ENCODE data around the gene TVP23B.
"Not testable (repeated sequence)": the region's sequence is repeated elsewhere in the genome, so short reads cannot be mapped to it uniquely, and the experiment has no call there.

TVP23B gene

DNA sequence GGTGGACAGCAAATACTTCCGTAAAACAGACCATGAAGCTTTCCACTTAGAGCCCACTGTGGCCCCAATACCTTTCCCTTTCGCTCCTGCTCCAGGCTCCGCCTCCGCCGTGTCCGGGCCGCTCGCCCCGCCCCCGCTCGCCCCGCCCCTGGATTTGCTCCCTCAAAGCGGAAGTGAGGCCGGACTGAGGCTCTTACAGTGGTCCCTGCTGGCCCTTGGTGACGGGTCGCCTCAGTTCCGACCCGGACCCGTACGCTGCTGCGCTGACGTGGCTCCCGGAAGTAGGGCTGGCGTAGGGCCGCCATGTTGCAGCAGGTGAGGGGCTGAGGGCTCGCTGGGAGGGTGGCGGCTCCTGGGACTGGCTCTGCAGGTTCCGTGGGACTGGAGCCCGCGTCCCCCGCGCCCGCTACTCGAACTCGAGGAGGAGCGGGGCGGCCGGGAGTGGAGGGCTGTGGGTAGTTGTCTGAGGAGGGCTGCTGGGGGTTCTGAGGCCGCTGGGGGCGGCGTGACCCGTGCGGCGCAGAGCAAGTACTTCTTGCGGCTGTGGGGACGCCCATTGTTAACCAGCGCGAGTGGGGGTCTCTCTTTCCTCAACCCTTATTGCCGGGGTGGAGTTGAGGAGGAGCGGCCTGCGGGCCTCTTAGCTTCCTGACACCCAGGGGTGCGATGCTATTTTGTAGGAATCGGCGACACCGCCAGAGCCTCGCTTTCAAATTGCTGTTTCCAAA is at the start of gene TVP23B:
TVP23B (plus strand) TSS at position 193 of the 728 bp plus-strand sequence; CDS start at position 304, 111 bp downstream.
- peak; percentile 49 for DNase-seq (ENCODE audit: low spot score)

GRCh38 chr17:18732438-18732837 is 48.5 kb upstream of the TVP23B start:
- not testable (repeated sequence) for DNase-seq (ENCODE audit: low spot score)

DNA sequence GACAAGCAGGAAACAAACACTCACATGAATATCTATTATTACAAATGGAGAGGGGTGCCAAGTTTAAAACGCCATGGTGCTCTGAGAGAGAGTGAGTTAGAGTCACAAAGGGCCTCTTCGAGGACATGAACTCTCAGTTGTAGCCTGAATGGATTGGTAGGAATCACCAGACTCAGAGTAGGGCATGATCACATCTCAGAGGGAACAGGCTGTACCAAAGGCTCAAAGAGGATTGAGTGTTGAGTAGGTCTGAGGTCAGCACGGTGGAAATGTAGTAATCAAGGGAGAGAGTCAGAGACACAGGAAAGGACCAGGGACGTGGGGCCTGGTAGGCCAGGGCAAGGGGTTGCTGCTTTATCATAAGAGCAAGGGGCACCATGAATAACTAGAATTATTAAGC is 47.6 kb upstream of the TVP23B start:
- DNase-seq (ENCODE audit: low spot score): not testable (repeated sequence)

GRCh38 chr17:18739616-18740391 is 41.2 kb upstream of the TVP23B start:
- DNase-seq (ENCODE audit: low spot score): peak; percentile 5

GRCh38 chr17:18741228-18741627 is 39.8 kb upstream of the TVP23B start:
- DNase-seq (ENCODE audit: low spot score): not testable (repeated sequence)

- not testable (repeated sequence) for DNase-seq (ENCODE audit: low spot score)
These were observed 37.1 kb upstream of the TVP23B start, which contains the start of gene FBXW10 for GRCh38 chr17:18743699-18744421. Gene FBXW10 (plus strand): TSS chr17:18744054. CDS start chr17:18744245, 191 bp downstream.

- not testable (repeated sequence) for DNase-seq (ENCODE audit: low spot score)
These were observed 36.3 kb upstream of the TVP23B start for GRCh38 chr17:18744726-18745125.

GRCh38 chr17:18746551-18746950 is 34.4 kb upstream of the TVP23B start:
- not testable (repeated sequence) for DNase-seq (ENCODE audit: low spot score)

DNA sequence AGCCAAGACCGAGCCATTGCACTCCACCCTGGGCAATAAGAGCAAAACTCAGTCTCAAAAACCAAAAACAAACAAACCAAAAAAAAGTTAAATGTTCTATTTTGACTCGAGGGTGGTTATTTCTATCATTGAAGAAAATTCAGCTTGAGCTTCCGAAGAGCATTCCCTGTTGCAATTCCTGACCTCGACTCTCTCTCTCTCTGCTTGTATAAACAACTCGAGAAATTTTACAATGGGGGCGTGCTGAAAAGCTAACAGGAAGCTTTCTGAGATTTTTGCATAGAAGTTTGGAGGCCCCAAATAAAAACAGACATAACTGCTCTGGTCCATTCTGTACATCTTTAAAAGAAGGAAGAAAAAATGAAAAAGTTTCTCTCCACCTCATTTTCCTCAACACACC is 33.5 kb upstream of the TVP23B start:
- DNase-seq (ENCODE audit: low spot score): not testable (repeated sequence)

DNA sequence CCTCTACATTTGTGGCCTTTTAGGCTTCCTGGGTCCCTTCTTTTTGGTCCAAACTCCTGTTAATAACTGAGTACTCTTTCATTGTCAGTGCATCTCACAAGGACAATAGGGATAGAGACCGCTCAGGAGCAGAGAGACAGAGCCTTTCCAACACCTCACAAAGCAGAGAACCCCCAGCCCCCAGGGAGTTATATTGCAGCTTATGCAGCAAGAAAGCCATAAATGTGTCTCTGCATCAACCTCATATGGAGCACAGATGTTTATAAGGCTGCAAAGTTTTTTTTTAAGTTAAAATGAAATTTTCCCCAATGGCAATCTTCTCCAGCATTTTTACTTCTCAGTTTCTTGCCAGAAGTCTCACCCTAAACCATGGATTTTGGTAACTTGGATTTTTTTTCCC is 30.7 kb upstream of the TVP23B start:
- DNase-seq (ENCODE audit: low spot score): not testable (repeated sequence)

DNA sequence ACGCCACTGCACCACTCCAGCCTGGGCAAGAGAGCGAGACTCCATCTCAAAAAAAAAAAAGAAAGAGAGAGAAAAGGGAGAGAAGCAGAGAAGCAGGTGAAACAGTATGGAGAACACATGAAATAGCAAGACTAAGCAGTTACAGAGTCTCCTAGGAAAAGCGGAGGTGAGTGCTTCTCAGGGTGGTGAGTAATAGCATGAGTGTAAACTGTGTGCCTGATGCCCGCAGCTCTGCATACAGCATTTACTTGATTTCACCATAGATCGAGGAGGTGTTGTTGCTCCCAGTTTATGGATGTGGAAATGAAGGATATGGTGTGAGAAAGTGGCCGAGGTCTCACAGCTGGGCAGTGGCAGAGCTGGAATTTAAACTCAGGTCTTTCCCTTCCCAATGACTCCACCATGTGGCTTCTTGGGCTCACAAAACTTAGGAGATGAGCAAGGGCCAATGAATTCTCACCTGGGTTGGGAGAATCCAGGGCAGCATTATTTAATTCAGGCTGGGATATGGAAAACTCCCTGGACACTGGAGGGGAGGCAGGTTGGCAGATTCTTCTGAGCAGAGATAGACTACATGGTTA is 27.1 kb upstream of the TVP23B start:
- not testable (repeated sequence) for DNase-seq (ENCODE audit: low spot score)

- DNase-seq (ENCODE audit: low spot score): not testable (repeated sequence)
These were observed 25.0 kb upstream of the TVP23B start for GRCh38 chr17:18755969-18756368.

- DNase-seq (ENCODE audit: low spot score): not testable (repeated sequence)
These were observed 23.5 kb upstream of the TVP23B start for GRCh38 chr17:18757368-18758044.

GRCh38 chr17:18758344-18758743 is 22.6 kb upstream of the TVP23B start:
- DNase-seq (ENCODE audit: low spot score): not testable (repeated sequence)

- not testable (repeated sequence) for DNase-seq (ENCODE audit: low spot score)
These were observed 20.8 kb upstream of the TVP23B start for GRCh38 chr17:18760221-18760620.

DNA sequence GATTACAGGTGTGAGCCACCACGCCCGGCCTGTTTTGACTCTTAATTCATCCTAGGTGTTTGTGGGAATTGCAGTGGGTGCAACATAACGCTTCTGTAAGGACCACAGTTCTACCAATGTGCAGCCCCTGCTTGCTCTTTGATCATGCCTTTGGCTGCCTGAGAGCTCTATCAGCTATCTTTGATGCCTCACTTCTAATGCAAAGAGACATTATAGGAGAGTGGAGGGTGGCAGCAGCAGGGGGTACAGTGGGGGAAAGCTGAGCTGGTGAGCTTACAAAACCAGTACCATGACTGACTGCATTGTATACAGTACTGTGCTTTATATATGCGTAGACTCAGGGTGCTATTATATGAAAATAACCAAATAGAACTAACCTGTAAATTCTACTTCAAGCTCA is 10.4 kb upstream of the TVP23B start:
- DNase-seq (ENCODE audit: low spot score): not testable (repeated sequence)

GRCh38 chr17:18771066-18771465 is 9.9 kb upstream of the TVP23B start:
- DNase-seq (ENCODE audit: low spot score): not testable (repeated sequence)

GRCh38 chr17:18772471-18772870 is 8.5 kb upstream of the TVP23B start:
- DNase-seq (ENCODE audit: low spot score): no peak

DNA sequence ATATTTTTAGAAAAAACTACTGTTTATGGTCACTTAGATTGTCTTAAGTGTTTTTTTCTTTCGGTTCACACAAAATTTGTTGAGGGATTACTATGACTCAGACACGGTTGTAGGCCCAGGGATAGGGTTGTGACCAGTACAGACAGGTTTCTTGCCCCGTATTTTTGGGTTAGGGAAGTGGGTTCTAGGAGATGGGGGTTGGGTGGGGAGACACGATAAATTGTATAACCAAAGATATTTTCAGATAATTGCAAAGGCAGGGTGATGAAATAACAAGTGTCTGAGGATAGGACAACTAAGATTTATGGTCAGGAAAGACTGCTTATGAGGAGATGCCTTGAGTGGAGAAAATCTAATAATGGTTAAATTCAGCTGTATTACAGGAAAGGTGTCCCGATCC is 822 bp downstream of the TVP23B start:
- DNase-seq (ENCODE audit: low spot score): not testable (repeated sequence)

DNA sequence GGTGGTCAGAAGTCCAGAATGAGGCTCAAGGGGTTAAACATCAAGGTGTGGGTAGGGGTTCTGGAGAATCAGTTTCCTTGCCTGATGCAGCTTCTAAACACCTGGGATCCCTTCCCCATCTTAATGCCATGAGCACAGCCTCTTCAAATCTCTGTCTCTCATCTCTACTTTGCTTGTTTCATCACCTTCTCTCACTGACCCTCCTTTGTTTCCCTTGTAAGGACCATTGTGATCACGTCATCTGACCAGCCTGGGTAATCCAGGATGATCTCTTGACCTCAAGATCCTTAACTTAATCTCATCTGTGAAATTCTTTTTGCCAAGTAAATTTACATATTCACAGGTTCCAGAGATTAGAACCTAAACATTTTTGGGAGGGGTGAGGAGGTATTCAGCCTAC is 5.0 kb downstream of the TVP23B start:
- DNase-seq (ENCODE audit: low spot score): not testable (repeated sequence)

DNA sequence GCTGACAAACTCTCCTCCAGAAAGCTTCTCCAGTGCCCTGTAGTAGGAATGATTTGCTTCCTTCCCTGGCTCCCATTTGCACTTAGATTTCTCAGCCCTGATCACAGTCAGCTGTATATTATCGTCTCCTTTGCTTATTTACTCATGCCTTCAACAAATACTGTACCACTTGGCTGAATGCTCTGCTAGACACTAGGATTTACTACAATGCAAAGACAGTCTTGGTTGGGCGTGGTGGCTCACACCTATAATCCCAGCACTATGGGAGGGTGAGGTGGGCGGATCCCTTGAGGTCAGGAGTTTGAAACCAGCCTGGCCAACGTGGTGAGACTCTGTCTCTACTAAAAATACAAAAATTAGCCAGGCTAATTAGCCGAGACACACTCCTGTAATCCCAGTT is 5.9 kb downstream of the TVP23B start:
- DNase-seq (ENCODE audit: low spot score): not testable (repeated sequence)
